Measurements from ENCODE around the gene LRRK1. TPM values are rescaled to one million over a fixed set of nuclear protein-coding genes. Genes with fewer than 3 reads are reported as not detected.
A peak's percentile ranks its signal among the peaks of the same experiment; 100 is the strongest.

LRRK1 gene
- polyA plus RNA-seq, 1 donor (not counting 4 experiments of a cell fraction or from before 2014, with no cell fraction given) = 6.2 TPM

GRCh38 chr15:101016581-101016980, 97.4 kb downstream of the LRRK1 start:
- no peak overlapping the region for H3K27ac ChIP-seq (ENCODE audit: control insufficient read depth, insufficient read depth, low read length)
- H3K36me3 ChIP-seq (ENCODE audit: control insufficient read depth in 2 of 2, extremely low read depth in 1 of 2, insufficient read depth in 2 of 2, low read length in 2 of 2) = peaks cover 2 to 10% of the 10 kb centered on the region in 2 experiments
- H3K9me1 ChIP-seq (ENCODE audit: control insufficient read depth, extremely low read depth, insufficient read depth, low read length) = no peaks in the 10 kb centered on the region
- TF ChIP-seq CTCF (optimal IDR thresholded peaks at IDR 0.05 in 1 of 3, IDR thresholded peaks at IDR 0.05 in 1 of 3, conservative IDR thresholded peaks at IDR 0.05 in 1 of 3; ENCODE audit: extremely low read depth in 1 of 3, insufficient read depth in 2 of 3, low read length in 3 of 3) = no peak
- TF ChIP-seq EZH2 (IDR thresholded peaks at IDR 0.05; ENCODE audit: low read length) = no peak
- DNase-seq (ENCODE audit: low read depth, low spot score) (no peak), FAIRE-seq (no peak)
- no peaks in the 10 kb centered on the region for H4K20me1 ChIP-seq (ENCODE audit: control insufficient read depth, extremely low read depth, insufficient read depth, low read length)
- no peak overlapping the region for H3K4me3 ChIP-seq (ENCODE audit: control insufficient read depth in 2 of 3, extremely low read depth in 1 of 3, insufficient read depth in 2 of 3, low read depth in 1 of 3, low read length in 3 of 3)
- H3K4me1 ChIP-seq (ENCODE audit: control insufficient read depth, extremely low read depth, insufficient read depth, low read length) = no peaks in the 10 kb centered on the region
- no peaks in the 10 kb centered on the region for H3K79me2 ChIP-seq (ENCODE audit: control insufficient read depth, insufficient read depth, low read length)
- H3K9ac ChIP-seq (ENCODE audit: control insufficient read depth, extremely low read depth, insufficient read depth, low read length) = no peak overlapping the region
- dilution Hi-C loops (cut with MboI; ENCODE audit: extremely low pct_ligation_motif_present, low sequenced_read_pairs) = no loop called here
- no peak overlapping the region for H2AFZ ChIP-seq (ENCODE audit: control insufficient read depth, low read length)
- H3K27me3 ChIP-seq (ENCODE audit: control insufficient read depth, extremely low read depth, insufficient read depth, low read length) = no peaks in the 10 kb centered on the region
- H3K4me2 ChIP-seq (ENCODE audit: control insufficient read depth, extremely low read depth, insufficient read depth, low read depth, low read length) = no peak overlapping the region
- H3K9me3 ChIP-seq (ENCODE audit: control insufficient read depth, low read depth, low read length) = no peaks in the 10 kb centered on the region

GRCh38 chr15:101017093-101017754, 98.1 kb downstream of the LRRK1 start:
- no peak overlapping the region for H2AFZ ChIP-seq (ENCODE audit: control insufficient read depth, low read length)
- no peaks in the 10 kb centered on the region for H3K9me3 ChIP-seq (ENCODE audit: control insufficient read depth, low read depth, low read length)
- no peak overlapping the region for H3K27ac ChIP-seq (ENCODE audit: control insufficient read depth, insufficient read depth, low read length)
- TF ChIP-seq CTCF (optimal IDR thresholded peaks at IDR 0.05 in 1 of 3, IDR thresholded peaks at IDR 0.05 in 1 of 3, conservative IDR thresholded peaks at IDR 0.05 in 1 of 3; ENCODE audit: extremely low read depth in 1 of 3, insufficient read depth in 2 of 3, low read length in 3 of 3) (peak in 1 of 3 experiments; percentile 40), EZH2 (IDR thresholded peaks at IDR 0.05; ENCODE audit: low read length) (no peak)
- peaks cover 2 to 11% of the 10 kb centered on the region in 2 experiments for H3K36me3 ChIP-seq (ENCODE audit: control insufficient read depth in 2 of 2, extremely low read depth in 1 of 2, insufficient read depth in 2 of 2, low read length in 2 of 2)
- dilution Hi-C loops (cut with MboI; ENCODE audit: extremely low pct_ligation_motif_present, low sequenced_read_pairs) = no loop called here
- H3K79me2 ChIP-seq (ENCODE audit: control insufficient read depth, insufficient read depth, low read length) = no peaks in the 10 kb centered on the region
- H3K9me1 ChIP-seq (ENCODE audit: control insufficient read depth, extremely low read depth, insufficient read depth, low read length) = no peaks in the 10 kb centered on the region
- no peaks in the 10 kb centered on the region for H3K4me1 ChIP-seq (ENCODE audit: control insufficient read depth, extremely low read depth, insufficient read depth, low read length)
- DNase-seq (ENCODE audit: low read depth, low spot score) (no peak), FAIRE-seq (no peak)
- no peak overlapping the region for H3K4me3 ChIP-seq (ENCODE audit: control insufficient read depth in 2 of 3, extremely low read depth in 1 of 3, insufficient read depth in 2 of 3, low read depth in 1 of 3, low read length in 3 of 3)
- no peaks in the 10 kb centered on the region for H4K20me1 ChIP-seq (ENCODE audit: control insufficient read depth, extremely low read depth, insufficient read depth, low read length)
- no peaks in the 10 kb centered on the region for H3K27me3 ChIP-seq (ENCODE audit: control insufficient read depth, extremely low read depth, insufficient read depth, low read length)
- no peak overlapping the region for H3K9ac ChIP-seq (ENCODE audit: control insufficient read depth, extremely low read depth, insufficient read depth, low read length)
- no peak overlapping the region for H3K4me2 ChIP-seq (ENCODE audit: control insufficient read depth, extremely low read depth, insufficient read depth, low read depth, low read length)
